Stimulated activated CD8-positive, alpha-beta memory T cell treated with anti-CD3 and anti-CD28 coated beads, Interleukin-12 subunit alpha, Interleukin-12 subunit beta, amount 100 ng/mL, for 4 hours (primary cell): Measurements from ENCODE around the gene DUS4L.
A peak's percentile ranks its signal among the peaks of the same experiment; 100 is the strongest.
"Not testable (repeated sequence)": the region's sequence is repeated elsewhere in the genome, so short reads cannot be mapped to it uniquely, and the experiment has no call there.

ENCODE experiments used
- DNase-seq: peaks from one replicate; pipeline ENCODE4 v3.0.0-alpha.2; 2020; ENCODE audit warnings: low read depth

Gene DUS4L, protein sequence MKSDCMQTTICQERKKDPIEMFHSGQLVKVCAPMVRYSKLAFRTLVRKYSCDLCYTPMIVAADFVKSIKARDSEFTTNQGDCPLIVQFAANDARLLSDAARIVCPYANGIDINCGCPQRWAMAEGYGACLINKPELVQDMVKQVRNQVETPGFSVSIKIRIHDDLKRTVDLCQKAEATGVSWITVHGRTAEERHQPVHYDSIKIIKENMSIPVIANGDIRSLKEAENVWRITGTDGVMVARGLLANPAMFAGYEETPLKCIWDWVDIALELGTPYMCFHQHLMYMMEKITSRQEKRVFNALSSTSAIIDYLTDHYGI

DNA sequence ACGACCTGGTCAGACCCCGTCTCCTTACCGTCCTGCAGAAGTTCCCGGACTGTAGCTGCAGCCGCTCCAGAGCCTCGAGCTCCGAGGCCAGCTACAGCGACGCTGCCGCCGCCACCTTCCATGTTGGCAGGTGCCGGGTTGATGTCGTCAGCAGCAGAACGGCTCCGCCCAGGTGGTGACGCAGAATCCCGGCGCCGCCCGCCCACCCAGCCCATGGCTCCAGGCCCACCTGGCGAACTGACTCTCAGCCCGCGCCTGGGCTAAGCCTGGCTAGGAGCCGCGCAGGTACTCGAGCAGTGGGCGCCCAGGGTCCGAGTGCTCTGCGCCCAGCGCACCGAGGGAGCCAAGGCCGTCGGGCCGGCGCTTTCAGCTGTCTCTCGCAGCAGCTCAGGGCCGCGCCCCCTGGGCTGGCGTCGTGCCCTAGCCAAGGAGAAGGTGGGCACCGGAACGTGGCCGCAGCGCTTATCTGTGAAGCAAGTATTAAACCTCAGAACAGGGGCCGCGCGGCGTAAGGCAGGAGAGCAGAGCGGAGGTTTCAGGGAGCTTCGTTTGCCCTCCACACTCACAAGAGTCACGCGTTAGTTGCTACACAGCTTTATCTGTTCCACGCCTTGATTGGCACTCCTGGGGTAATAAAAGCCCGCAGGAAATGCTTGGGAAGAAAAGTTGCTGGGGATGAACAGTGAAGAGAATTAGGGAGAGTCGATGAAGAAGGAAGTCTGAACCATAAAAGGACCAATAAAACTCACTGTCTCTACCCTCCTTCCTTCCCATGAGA, at the start of gene DUS4L, which contains the start of gene COG5:
Gene DUS4L (plus strand): TSS at position 197 of the 778 bp plus-strand sequence. CDS start 3,100 bp downstream, outside the sequence.
Gene COG5 (minus strand): TSS at position 146 of the 778 bp plus-strand sequence. CDS start 24 bp downstream, at position 122.
- DNase-seq, result peak; percentile 78

DNA sequence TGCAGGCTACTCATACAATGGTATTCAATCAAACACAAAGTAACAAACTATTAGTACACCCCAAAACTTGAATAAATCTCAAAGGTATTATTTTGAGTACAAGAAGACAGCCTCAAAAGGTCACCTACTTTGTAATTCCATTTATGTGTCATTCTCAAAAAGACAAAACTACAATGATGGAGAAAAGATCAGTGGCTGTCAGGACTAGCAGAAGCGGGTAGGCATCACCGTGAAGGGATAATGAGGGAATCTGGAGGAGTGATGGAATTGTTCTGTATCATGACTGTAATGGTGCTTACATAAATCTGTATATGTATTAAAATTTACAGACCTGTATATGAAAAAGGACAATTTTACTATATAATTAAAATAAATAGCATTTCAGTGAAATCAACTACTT, 37.1 kb upstream of the DUS4L start:
- DNase-seq, result no peak

DNA sequence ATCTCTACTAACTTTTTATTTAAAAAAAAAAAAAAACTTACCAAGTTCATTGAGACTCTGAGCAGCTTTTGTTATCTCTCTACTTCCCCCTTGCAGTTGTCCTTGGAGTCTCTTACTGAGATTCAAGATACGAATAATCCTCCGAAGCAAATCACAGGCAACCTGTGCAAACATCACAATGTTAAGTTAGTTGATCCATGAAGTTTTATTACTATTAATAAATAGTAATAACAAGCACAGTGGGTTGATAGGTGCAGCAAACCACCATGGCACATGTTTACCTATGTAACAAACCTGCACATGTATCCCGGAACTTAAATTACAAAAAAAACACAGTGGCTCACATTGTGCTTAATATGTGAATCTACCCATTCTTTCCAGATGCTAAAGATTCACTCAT, 36.6 kb upstream of the DUS4L start:
- no peak for DNase-seq

DNA sequence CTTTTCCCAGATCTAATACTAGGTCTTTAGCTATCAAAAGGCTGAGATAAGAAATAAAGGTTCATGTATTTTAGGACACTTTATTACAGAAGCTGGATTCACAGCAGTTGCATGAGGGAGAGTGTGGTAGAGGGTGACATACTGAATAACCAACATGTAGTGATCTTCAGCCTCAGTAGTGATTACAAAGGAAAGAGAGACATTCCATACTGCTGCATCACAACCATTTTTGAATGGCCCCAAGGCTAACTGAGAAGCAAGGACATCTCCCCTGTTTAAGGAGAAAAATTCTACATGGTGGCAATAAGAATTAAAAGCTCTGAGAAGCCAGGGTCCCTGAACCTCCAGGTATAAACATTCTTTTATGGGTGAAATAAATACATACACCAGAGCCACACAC, 35.3 kb upstream of the DUS4L start:
- no peak for DNase-seq

DNA sequence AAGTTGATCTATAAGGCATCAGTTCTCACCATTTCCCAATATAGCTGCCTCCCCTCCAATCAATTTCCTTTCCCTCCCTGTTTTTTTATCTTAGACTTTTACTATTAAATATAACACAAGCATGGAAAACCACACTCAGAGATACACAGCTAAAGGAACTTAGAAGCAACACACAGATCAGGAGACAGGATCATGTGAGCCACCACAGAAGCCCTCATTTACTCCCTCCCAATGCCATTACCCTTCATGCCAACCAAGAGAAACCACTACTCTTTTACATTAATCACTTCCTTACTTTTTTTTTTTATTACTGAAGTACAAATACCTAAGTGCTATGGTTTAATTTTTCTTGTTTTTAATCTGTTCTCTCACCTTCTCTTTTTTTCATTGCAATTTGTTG, 33.0 kb upstream of the DUS4L start:
- no peak for DNase-seq

DNA sequence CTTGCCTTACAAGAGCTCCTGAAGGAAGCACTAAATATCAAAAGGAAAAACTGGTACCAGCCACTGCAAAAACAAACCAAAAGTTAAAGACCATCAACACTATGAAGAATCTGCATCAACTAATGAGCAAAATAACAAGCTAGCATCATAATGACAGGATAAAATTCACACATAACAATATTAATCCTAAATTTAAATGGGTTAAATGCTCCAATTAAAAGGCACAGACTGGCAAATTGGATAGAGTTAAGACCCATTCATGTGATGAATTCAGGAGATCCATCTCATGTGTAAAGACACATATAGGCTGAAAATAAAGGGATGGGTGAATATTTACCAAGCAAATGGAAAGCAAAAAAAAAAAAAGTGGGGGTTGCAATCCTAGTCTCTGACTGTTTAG, 29.6 kb upstream of the DUS4L start:
- DNase-seq, result no peak

DNA sequence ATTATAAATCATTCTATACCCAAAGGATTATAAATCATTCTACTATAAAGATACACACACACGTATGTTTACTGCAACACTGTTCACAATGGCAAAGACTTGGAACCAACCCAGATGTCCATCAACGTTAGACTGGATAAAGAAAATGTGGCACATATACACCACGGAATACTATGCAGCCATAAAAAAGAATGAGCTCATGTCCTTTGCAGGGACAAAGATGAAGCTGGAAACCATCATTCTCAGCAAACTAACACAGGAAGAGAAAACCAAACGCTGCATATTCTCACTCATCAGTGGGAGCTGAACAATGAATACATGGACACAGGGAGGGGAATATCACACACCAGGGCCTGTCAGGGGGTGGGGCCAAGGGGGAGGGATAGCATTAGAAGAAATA, 26.5 kb upstream of the DUS4L start:
- DNase-seq, result not testable (repeated sequence)

DNA sequence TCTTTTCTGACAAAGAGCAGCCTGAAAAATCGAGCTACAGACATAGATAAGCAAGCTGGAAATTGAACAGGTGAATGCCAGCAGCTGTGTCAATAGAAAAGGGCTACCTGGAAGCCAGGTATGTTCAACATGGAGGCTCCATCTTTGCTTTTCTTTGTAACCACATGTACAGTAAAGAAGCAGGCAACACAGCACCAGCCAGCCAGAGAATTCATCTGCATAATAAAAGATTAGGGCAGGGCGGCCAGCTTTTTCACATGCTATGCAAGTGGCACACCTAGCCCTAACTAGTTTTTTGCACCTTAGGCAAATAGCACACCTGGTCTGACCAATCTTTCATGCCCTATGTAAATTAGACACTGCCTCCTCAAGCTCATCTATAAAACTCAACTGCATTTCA, 25.8 kb upstream of the DUS4L start:
- no peak for DNase-seq

DNA sequence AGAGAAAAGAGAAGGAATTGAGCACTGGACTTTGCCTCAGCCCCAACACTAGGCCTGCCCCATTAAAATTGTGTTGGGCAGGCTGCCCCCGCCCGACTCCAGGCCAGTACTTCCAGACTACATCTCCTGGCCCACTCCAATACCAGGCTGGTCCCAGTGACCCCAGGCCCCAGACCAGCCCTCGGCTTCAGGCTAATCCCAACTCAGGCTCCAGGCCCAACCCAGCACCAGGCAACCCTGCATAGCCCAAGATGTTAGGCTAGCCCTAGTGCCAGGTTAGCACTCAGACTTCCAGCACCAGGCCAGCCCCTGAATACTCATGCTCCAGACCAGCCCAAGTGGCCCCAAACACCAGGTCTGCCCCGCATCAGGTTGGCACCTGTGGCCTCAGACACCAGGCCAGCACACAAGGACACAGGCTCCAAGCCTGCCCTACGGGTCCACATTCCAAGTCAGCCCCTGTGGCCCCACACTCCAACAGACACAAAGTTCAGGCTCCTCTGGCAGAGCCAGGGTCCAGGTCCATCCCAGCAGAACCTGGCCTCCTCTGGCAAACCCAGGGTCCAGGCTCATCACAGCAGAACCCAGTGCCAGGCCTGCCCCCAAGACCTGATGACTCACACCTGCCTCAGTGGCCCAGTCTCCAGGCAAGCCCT, 20.3 kb upstream of the DUS4L start:
- no peak for DNase-seq

DNA sequence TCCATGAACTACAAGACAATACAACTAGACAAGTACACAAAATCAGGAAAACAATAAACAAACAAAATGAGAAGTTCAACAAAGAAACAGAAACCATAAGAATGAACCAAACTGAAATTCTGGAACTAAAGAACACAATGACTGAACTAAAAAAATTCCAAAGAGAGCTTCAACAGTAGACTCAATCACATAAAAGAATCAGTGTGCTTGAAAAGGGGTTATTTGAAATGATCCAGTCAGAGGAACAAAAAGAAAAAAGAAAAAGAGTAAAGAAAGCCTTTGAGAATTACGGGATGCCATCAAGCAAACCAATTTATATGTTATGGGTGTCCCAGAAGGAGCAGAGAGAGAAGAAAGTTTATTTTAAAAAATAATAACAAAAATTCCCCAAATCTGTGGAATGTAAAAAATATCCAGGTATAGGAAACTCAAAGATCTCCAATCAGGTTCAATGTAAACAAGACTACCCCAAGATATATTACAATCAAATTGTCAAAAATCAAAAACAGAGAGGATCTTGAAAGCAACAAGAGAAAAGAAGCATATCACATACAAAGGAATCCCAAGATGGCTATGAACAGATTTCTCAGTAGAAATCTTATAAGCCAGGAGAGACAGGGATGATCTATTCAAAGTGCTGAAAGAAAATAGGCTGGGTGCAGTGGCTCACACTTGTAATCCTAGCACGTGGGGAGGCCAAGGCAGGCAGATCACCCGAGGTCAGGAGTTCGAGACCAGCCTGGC, 18.8 kb upstream of the DUS4L start:
- no peak for DNase-seq

DNA sequence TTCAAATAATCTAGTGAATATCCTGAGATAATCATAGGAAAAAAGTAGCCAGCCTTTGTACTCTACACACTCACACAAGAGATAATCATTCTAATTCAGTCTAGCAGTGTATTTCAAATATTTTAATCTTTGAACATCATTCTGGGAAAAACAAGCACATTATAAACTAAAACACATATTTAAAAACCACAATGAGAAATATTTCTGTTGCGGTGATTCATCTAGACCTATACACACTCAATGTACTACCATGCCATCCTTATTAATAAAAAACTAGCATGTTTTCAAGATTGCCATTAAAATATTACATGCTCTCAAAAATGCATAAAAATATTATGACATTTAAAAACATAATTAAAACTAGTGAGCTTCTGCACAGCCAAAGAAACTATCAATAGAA, 11.8 kb upstream of the DUS4L start:
- DNase-seq, result no peak

DNA sequence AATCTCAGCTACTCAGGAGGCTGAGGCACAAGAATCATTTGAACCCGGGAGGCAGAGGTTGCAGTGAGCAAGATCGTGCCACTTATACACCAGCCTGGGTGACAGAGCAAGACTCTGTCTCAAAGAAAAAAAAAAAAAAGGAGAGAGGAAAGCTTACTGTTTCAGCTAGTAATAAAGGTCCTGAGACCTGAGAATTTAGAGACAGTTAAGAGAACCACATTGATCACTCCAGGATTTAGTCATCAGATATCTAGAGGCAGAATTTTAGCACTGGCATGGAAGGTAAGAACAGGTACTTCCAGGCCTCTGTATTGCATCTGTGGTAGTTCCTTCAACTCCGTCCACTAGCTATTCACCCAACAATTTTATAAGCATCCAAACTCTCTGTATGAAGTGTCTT, 7.9 kb upstream of the DUS4L start:
- DNase-seq, result no peak

DNA sequence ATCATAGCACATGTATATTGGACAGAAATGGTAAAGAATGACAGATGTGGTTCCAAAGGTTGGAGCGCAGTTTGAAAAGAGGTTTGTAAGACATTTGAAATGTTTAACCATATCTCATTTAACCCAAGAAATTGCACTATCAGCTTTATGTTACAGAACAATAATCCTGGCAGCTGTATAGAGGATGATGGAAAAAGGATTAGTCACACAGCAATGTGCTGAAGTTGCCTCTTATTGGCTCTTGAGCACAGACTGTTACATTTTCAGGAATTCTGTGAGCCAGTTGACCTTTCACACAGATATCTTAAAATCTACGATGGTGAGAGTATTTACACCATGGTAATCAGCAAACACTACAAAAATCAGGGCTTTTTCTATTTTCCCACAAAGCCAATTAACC, 3.9 kb upstream of the DUS4L start:
- no peak for DNase-seq

DNA sequence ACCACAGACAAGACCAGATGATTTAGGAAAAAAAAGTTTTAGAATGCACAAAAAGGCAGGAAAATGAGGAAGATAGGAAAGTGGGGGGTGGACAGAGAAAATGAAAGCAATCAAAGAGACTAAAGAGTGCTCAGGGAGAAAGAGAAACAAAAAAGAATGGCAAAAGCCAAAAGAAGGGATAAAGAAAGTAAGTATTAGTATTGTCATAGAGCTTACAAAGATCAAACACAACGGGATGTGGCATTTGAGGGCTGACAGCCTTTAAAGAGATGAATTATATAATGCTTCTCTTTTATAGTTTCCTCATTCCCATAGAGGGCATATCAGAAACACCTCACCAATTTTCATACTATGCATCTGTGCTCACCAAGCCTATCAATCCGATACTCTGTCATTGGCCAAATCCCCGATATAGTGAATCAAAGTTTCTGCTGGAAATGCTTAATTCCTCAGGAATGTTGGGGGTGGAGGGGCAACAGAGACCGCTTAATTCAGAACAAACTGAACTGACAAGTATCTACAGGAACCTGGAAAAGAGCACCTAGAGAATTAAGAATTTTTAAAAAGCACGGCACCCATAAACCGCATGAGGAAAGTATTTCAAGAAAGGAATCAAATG, 2.8 kb upstream of the DUS4L start:
- no peak for DNase-seq

DNA sequence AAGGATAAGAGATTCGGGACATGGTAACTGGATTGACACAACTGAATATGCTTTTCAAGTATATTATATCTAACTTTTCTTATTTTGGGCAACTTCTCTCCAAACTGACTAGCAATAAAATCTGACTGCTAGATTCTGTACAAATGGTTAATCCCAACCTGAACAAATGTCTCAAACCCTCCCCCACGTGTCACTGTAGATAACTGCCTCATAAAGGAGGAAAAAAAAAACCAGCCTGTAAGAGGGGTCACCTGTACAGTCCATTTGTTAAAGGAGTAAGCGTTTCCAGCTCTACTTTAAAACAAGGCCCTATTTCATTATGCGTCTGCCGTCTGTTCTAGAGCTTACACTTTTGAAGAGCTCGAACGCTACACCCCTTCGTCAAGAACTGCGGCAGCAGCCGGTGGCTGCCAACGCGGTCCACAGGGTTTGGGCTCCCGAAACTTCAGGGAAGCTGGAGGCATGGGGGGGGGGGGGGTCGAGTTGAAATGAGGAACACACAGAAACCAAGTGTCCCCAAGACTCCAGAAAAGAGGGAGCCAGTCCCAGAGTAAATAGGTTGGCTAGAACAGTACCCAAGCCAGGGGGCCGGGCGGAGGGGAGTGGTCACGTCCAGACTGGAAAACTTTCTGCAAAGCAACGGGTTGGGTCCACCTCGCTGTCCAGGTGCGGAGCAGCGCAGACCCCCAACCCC, 543 bp upstream of the DUS4L start:
- no peak for DNase-seq

DNA sequence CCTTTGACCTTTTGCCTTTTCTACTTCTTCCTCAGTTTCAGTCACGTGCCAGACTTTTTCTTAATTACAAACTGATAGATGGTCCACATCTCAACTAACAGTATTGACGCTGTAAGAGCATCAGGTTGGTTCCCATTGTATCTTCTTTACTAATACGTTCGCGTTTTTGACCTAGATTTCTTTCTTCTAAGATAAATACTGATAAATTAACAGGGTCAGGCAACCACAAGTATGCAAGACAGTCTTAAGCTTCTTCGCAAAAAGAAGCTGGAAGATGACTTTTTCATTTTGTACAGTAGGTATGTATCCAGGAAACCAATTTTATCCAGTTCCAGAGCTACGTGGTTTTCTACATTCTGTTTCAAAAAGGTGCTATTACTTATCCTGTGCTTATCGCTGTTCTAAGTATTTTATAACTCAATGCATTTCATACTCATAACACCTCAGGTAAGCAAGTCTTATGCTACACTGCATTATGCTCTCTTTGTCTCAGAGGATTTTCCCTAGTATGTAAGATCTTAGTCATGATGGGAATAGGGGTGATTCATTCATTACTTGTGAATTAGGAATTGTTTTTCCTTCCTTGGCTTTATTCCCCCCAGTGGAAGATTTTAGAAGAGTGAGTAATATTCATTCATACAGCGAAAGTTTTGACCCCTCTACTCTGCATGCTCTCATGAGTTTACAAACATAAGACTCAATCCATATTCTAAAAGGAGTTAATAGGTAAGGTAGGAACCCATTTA, 955 bp downstream of the DUS4L start:
- DNase-seq, result no peak

DNA sequence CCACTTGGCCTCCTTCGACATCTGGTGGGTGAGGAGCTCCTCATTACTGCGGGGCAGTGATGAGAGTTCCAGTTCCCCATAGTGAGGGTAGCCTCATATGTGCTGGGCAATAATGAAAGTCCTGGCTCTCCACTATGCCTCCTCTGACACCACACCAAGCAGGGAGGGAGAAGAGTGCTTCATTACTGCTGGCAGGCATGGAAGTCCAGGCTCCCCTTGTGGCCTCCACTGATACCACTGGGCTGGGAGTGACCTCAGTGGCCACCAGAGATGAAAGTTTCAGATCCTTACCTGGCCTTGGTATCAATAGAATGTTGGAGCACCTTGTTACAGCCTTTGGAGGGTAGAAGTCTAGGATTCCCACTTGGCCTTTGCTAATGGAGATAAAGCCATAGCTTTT, 6.5 kb downstream of the DUS4L start:
- no peak for DNase-seq

DNA sequence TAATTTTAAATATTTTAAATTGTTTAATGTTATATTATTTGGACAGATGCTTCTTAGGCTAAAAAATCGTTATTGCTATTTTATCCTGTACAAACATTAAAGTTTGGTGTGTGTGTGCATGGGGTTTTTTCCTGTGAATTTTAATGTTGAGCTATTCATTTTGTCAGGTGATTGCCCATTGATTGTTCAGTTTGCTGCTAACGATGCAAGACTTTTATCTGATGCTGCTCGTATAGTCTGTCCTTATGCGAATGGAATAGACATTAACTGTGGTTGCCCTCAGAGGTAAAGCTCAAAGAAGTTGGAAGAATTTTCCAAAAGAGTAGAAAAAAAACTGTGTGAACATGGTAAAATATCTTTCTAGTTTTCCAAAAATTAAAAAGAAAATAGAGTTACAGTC, 9.8 kb downstream of the DUS4L start:
- DNase-seq, result no peak

DNA sequence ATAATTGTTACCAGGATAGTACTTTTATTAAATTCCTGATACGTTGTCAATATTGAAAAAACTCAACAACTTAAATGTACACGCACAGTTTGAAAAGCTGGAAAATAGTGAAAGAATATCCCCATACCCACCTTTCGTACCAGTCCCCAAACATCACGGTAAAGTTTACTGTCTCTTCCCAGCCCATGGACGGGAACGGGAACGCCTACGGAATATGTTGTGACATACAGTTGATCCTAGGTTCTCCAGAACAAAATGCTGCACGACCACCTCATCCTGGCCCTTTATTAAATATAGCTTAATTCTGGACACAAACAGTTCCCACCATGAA, 15.7 kb downstream of the DUS4L start:
- no peak for DNase-seq

DNA sequence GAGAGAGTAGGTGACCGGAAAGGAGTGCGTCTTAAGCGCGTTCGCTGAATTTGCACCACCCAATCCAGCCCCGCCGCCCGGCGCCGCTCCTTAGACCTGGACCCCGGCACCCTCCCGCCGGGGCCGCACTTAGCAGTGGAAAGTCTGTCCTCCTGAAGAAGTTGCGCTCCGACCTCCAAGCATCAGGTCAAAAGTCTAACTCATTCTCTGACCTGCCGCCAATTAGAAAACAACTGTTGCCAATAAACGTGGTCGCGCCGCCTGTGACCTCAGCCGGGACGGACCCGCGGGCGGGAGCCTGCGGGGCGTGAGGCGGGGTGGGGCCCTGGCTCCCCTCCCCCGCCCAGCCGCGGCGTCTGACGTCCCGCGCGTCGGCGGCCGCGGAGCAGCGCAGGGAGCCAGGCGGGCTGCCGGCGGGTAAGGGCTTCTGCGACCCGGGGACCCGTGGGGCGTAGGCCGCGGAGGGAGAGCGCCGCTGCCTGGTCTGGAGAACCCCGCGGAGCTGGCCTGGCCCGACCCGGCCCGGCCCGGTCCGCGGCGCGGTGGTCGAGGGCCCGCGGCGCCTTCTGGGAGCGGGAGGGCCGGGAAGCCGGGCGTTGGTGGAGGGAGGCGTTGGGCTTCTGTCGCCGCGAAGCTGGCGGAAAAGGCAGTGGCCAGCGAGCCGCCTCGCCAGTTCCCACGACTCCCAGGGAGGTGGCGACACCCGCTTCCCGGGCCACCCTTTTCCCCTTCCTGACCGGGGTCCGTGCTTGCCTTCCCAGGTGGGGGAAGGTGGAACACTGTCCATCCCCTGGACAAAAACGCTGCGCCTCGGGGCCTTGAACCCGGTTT, 16.3 kb downstream of the DUS4L start, which contains the start of gene BCAP29:
Gene BCAP29 (plus strand): TSS at position 362 of the 831 bp plus-strand sequence. CDS start 527 bp downstream, outside the sequence.
- peak; percentile 58 for DNase-seq
